Measurements from ENCODE around the gene MSANTD7.
"Not testable (repeated sequence)": the region's sequence is repeated elsewhere in the genome, so short reads cannot be mapped to it uniquely, and the experiment has no call there.

Gene MSANTD7

DNA sequence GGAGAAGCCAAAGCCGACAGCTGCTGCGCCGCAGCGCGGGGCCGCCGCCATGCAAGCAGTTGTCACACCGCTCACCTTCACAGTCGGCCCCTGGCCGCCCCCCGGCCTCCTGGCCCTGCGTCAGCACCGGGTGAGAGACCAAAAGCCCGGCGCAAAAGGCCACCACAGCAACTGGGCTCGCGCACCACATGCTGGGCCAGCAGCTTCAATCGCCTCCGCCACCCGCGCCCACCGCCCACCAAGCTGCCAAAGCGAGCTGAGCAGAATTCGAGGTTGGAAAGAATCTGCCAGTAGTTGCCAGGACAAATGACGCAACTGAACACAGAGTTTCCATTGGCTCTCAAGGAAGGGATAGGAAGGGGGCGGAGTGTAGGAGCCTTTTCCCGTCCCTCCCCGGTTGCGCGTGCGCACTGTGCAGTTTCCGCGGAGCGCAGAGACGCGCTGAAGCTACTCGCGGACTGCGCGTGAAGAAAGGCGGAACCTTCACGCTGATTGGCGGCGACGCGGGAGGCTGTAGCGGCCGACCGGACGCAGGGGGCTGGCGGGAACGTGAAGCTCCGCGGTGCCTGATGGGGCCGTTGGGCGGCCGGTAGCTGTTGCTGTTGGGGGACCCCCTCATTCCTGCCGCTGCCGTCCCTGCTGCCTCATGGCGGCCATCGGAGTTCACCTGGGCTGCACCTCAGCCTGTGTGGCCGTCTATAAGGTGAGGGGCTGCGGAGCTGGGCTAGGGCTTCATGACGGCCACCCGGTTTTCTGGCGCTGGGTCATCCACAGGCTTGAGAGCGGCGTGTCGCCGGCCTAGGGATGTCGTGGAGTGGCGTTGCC lies at the start of gene MSANTD7, which contains the start of the genes CDNF and HSPA14:
Gene MSANTD7, plus strand, starts transcription at position 550 of the 825 bp plus-strand sequence. CDS start 3,979 bp downstream, outside the sequence.
Gene CDNF, minus strand, starts transcription at position 281 of the 825 bp plus-strand sequence. Its CDS starts 91 bp downstream, at position 190.
Gene HSPA14, plus strand, starts transcription at position 550 of the 825 bp plus-strand sequence. Its CDS starts 97 bp downstream, at position 647.
- peak; percentile 95 for DNase-seq

- no peak for DNase-seq
Measured at GRCh38 chr10:14798636-14799035, 39.5 kb upstream of the MSANTD7 start.

GRCh38 chr10:14800397-14800796 lies 37.7 kb upstream of the MSANTD7 start:
- DNase-seq: no peak

DNA sequence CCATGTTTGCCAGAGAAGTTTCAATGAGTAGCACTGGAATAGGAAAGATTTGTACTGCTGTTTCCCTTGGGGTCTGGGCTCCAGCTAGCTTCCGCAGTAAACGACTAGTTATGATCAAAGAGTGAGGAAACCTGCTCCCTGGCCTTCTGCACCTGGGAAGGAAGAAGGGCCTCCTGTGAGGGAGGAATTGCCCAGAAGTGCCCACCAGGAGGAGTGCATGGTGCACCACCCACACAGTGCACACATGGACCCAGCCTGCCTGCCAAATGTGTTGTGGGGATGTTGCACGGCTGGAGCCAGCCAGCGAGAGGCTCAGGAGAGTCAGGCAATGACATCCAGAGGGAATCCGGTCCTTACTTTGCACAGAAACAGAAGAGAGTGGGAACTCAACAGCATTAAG lies 36.4 kb upstream of the MSANTD7 start:
- DNase-seq: no peak

GRCh38 chr10:14803827-14804226 lies 34.3 kb upstream of the MSANTD7 start:
- DNase-seq: no peak

GRCh38 chr10:14806318-14806717 lies 31.8 kb upstream of the MSANTD7 start:
- no peak for DNase-seq

- no peak for DNase-seq
Measured at GRCh38 chr10:14810969-14811953, 26.8 kb upstream of the MSANTD7 start.

DNA sequence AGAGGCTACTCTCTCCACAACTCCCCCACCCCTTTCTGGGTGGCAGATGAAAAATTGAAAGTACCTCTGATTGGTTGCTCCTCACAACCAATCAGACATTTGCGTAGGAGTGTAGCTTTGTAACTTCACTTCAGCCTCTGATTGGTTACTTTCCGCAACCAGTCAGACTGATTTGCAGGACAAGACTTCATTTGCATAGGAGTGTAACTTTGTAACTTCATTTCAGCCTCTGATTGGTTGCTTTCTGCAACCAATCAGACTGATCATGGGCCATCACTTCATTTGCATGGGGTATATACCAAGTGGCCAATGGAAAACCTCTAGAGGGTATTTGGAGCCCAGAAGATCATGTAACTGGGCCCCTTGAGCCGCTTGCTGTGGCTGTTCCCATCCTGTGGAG lies 25.8 kb upstream of the MSANTD7 start:
- no peak for DNase-seq

- DNase-seq: no peak
Measured at GRCh38 chr10:14815681-14816080, 22.4 kb upstream of the MSANTD7 start.

GRCh38 chr10:14816717-14817116 lies 21.4 kb upstream of the MSANTD7 start:
- not testable (repeated sequence) for DNase-seq

DNA sequence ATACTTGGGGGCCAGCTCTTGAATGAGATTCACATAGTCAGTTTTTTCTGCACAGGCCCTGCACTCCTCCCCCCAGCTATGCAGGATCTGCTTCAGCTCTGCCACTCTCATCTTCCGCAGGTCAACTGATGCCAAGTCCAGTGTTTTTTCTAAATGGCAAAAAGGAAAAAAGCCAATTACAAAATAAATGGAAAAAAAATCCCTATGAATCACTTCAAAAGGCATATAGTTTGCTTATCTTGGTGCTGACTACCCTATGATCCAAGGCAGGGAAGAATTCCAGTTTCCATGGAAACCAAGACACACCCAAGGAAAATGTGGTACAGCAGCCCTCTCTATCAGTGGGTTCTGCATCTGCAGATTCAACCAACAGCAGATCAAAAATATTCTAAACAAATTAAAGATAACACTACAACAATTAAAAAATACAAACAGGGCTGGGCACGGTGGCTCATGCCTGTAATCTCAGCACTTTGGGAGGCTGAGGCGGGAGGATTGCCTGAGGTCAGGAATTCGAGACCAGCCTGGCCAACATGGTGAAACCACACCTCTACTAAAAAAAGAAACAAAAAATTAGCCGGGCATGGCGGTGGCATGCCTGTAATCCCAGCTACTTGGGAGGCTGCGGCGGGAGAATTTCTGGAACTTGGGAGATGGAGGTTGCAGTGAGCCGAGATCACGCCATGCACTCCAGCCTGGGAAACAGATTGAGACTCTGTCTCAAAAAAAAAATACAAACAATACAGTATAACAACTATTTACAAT lies 17.9 kb upstream of the MSANTD7 start:
- DNase-seq: no peak

DNA sequence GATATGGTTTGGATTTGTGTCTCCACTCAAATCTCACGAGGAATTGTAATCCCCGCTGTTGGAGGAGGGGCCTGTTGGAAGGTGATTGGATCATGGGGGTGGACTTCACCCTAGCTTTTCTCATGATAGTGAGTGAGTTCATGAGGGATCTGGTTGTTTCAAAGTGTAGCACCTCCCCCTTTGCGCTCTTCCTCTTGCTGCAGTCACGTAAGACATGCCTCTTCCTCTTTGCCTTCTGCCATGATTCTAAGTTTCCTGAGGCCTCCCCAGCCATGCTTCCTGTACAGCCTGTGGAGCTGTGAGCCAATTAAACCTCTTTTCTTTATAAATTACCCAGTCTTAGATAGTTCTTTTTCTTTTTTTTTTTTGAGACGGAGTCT lies 17.3 kb upstream of the MSANTD7 start:
- DNase-seq: no peak

DNA sequence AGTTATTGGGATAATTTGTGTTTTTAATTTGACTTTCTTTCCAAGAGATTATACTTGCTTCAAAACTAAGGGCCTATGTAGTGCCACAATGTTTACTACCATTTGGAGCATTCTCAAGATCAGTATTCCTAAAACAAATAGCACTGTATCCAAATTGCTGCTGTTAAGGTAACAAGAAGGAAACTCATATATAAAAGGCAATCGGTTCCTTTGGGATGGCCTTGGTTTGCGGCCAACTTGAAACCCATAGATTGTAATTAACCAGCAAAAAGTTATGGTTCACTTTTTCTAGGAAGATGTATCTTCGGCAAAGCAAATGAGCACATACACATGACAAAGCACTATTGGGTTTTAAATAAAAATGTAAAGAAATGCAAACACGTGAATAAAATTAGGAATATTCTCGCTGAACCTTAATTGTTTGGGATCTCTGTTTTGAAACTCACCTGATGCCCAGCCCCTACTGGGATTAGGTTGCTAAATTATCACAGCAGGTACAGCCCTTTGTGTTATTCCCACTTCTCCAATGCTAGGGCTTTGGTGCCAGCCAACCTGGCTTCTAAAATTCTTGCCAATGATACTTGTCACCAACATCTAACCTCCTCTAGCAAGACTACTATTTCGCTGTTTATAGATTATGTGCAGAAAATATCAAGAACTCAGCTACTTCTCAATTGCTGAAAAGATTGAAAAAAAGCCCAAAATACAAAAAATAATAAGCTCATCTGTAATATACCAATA lies 16.3 kb upstream of the MSANTD7 start:
- DNase-seq: no peak

GRCh38 chr10:14822879-14823755 lies 15.0 kb upstream of the MSANTD7 start:
- peak; percentile 28 for DNase-seq

GRCh38 chr10:14823966-14824365 lies 14.1 kb upstream of the MSANTD7 start:
- DNase-seq: no peak

GRCh38 chr10:14826076-14826829 lies 11.9 kb upstream of the MSANTD7 start:
- no peak for DNase-seq

- no peak for DNase-seq
Measured at GRCh38 chr10:14833106-14833505, 5.0 kb upstream of the MSANTD7 start.

- DNase-seq: no peak
Measured at GRCh38 chr10:14836208-14836607, 1.9 kb upstream of the MSANTD7 start.

DNA sequence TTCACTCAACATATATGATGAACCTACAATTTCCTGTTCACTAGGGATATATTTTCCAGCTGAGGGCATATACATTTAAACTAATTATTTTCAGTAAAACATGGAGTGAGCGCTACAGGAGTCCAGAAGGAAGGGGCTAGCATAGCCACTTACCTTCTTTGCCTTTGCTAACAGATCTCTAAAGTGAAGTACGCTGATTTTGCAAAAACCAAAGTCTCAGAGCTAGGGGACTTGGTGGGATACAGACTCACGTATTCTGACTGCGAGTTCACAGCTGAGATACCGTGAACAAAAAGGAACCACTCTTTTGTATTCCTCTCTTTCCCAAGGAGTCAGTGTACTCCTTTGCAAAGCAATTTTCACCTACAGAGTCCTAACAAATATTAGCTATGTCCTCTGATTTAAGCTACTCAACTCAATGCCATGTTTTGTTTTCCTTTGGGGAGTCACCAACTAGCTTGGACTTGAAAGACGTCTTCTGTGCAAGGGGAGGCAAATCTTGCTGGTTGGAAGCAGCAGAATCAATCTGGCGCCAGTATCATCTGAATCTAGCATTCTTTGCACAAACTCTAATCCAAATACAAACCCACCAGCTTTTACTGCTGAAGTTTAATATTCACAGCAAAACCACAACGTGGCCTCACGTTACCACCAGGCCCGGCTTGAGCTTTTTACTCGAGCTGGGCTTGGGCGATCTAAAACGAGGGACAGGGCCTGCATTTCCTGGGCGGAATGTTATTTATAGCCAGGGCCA lies 926 bp upstream of the MSANTD7 start:
- no peak for DNase-seq

Measured in NCI-H1105 treated with DMSO at 0.1 percent for 48 hours (cell line).